ENCODE results near the gene RGS6.

Gene RGS6

DNA sequence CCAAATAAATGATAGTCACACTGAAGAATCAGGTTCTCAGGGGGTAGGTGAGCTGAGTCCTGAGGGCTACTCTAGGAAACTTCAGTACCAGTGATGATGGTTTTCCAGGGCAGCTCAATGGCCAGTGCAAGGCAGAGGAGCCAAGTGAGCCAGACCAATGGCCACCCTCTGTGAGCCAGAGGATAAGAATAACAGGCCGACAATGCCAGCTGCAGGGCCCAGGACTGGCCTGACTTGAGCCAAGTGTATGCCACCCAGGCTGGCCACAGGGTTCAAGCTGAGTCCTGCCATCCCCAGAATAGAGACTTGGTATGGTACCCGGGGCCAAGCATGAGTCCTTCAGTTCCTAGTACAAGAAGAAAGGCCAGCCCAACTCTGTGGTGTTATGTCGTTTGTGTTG is 606.2 kb downstream of the RGS6 start:
- no peak for DNase-seq

DNA sequence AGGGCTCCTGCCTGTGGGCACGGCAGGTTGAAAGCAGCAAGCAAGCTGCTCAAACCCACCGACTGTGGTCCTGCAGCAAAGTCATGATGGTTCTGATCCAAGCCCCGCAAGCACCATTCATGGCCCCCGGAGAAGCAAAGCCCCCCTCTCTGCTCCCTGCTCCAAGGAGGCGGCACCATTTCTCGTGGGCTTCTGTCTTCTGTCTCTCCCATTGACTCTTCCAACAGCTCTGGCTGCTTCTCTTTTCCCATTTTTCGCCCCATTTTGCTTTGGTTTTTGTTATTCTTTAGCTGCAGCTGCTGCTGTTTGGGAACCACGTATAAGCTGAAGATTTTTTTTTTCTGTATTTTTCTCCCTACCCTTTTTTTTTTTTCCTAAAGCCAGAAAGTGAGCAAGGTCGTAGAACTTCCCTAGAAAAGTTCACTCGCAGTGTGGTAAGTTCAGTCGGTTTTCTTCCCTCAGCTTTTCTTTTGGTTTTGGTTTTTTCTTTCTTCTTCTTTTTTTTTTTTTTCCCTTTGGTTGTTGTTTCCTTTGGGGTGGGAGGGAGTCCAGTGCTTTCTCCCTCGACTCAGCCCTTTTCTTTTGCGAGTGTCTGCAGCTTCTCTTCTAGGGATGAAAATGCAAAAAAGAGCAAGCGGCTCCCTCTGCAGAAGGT is 607.6 kb downstream of the RGS6 start:
- DNase-seq, result no peak

DNA sequence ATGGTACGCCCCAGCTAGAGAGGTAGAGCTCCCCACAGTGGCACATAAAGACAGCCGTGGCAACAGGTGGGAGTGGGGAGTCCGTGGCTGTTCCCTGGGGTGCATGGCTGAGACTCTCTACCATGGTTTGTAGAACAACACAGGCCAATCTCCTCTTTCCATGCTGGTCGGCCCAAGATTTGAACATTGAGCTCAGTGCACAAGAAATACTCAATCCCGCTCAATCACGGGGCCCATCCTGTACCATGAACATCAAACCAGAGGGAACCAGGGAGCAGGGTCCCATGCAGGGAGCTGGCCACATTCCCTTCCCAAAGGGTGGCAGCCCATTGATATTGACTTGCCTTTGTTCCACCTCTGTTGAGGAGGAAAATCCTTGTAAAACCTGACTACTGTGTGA is 608.6 kb downstream of the RGS6 start:
- no peak for DNase-seq

DNA sequence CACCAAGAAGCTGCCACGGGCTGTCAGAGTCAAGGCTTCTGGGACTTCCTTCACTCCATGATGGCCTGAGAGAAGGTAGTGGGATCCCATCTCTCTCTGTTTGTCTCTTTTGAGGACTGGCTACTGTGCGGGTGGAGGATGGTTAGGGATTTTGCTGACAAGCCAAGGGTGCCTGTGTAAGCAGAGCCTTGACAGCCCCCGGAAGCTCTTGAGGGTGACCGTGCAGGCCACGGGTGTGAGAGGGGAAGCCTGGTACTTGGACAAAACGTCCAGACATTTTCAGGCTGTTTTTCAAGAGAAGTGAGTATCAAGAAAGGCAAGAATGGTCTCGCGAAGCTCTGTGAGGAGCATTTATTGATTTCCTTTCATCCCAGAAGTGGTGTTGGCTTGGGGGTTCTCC is 609.3 kb downstream of the RGS6 start:
- DNase-seq, result no peak

DNA sequence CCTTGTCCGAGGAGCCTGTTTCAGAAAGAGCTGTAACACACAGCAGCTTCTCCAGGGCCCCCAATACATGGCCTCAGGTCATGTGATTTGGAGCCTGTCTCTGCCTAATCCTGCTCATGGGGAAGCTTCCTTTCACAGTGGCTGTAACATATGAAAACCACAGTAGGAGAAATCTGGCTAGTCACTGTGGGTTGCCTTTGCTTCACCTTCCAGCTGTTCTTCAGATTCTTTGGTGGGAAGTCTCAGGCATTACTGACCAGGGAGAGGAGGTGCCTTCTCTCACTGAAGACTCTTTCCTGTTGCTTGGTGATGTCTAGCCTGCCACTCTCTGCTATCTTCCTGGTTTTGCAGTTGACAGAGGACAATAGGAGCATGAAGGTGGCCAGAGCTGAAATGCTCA is 611.1 kb downstream of the RGS6 start:
- no peak for DNase-seq

DNA sequence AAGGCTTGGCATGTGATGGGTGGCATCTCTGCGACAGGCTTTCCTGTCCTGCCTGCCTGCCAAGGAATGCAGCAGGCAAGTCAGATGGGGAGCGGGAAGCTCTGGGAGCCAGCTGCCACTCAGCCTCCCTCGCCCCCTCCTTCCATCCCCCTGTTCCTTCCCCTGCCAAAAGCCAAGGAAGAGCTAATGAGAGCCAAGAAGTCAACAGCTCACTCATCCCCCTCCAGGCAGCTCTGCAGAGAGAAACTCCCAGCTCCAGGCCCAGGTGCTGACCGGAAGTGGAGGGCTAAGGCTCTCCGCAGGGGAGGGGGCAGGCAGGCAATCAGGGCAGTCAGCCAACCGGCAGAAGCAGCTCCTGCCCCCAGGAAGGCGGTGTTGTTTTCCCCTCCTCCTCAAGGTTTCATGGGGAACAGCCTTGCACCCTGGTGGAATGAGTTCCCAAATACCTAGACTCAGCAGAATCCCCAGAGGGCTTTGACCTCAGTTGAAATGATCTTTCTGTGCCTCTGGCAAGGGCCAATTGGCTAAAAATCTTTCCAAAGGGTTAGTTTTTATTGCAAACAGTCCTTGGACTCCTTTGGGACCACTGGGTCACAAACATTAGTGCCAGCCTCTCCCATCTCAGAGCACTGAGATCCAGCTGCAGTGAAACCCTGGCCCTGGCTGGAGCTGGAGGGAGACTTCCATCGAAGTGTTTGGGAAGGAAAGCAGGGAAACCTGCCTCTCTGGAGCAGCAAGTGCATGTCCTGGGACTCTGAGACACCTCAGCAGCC is 612.6 kb downstream of the RGS6 start:
- DNase-seq, result no peak

DNA sequence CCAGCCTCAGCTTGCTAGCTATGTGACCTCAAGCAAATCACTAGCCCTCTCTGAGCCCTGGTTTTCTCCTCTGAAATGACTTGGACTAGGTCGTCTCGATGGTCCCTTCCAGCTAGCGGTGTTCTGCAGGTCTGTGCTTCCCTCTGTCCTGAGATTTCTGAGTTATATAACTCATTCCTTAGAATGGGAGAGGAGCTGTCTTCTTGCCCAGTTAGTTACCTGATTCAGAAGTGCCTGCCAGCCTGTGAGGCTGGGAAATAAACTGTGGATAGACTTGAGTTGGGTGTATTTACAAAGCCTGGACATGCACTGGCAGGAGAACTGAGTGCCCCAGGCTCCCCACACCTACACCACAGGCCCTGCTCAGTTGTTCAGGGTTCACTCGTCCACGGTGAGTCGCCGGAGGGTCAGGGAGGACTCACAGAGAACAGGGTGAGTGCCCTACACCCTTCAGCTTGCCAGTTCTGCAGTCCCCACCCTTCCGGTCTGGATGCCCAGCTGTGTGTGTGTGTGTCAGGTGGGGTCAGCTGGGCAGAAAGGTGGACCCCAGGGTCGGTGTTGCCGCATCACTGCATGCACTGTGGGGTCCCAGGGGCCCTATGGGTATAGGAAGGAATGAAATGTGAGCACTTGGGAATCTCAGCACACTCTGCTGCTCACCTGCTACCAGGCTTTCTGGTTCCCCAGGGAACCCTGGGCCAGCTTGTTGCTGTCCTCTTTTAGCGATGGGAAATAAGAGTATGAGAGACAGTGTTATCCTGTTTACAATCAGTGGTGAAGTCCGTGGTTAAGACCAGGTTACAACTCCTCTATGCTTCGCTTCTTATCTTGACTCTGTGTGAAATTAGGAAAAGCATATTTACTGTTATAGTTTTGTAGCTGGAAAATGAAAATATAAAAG is 613.4 kb downstream of the RGS6 start:
- DNase-seq, result no peak

DNA sequence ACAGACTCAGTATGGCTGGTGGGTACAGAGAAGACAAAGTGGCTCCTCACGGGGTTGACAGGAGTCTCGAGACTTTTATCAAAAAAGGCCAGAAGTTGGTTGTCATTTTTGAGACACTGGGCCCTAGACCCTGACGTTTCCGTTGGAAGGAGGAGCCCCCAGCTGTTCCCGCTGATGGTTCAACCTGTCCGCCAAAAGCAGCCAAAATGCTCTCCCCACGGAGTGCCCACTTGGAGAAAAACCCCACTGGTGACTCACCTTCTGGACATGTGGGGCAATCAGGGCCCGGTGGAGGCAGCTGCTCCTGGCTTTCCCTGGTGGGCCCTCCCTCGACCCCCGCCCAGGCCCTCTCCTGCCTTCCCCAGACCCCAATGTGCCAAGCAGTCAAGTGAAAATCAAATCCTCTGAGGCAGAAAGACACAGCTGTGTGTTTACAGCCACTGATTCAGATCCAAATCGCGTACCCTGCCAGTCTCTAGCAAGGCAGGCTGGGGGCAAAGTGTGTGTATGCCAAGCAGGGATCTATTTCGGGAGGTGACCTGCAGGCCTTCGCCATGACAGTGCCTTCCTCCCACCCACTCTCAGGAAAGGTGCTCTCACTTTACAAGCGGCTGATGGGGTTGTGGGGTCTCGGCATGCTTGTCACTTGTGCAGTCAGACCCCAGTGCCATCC is 614.3 kb downstream of the RGS6 start:
- no peak for DNase-seq

DNA sequence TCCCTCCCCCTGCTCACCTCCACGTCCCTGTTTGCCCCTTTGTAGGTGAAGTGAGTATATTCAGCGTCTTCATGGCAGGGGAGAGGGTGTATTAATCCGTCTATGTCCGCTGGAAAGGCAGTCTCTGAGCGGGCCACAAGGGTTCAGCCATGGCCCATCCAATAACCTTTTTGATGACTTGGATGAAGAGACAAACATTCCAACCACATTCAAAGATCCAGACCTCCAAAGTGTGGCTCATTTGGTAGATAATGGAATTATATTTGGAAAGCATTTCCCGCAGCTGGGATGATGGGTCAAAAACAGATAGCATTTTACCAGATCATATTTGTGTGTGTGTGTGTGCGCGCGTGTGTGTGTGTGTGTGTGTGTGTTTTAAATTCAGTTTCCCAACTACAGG is 615.8 kb downstream of the RGS6 start:
- no peak for DNase-seq

DNA sequence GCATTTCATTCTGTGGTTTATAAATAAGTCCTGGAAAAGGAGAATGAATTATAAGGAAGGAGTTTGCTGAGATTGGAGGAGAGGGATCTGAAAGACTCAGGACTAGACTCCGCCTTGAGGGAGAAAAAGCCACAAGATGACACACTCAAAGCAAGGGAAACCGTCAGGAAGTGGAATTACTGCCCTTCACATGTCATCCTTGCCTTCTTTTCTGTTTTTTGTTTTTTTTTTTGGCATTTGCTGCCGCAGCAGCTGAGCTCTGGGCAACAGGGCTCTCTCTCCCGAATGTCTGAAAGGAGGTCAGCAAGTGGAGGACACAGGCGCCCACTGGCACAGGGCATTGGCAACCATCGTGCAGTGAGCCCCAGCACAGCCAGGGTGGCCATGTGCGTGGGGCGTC is 616.8 kb downstream of the RGS6 start:
- no peak for DNase-seq

DNA sequence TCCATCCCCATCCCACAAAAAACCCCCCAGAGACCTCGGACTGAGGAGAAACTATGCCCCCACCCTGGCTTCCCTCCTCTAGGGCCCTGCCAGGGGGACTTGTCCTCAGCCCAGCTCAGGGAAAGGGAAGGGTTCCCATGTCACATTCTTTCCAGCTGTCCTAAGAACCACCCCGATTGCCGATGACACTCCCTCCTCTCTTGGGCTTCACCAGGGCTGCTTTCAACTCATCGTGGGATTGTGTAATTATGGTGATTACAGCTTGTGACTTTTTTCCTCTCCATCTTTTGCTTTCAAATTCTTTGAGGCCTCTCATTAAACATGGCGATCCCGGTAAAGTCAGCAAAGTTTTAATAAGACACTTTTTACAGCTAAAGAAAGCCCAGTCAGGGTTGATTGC is 617.6 kb downstream of the RGS6 start:
- no peak for DNase-seq

DNA sequence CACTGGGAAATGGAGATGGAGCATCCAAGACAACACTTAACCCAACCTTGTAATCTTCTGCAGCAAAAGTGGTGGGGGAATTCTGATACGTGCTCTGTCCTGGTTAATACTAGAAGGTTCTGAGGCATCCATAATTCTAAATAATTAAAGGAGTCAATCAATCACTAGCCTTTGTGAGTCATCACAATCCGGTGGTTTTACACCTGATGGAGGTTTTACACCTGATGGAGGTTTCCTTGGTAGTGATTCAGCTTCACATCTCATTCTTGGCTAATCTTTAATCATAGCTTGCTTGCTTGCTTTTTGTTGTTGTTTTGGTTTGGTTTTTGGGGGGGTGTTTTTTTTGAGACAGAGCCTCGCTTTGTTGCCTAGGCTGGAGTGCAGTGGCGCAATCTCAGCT is 618.3 kb downstream of the RGS6 start:
- DNase-seq, result no peak

DNA sequence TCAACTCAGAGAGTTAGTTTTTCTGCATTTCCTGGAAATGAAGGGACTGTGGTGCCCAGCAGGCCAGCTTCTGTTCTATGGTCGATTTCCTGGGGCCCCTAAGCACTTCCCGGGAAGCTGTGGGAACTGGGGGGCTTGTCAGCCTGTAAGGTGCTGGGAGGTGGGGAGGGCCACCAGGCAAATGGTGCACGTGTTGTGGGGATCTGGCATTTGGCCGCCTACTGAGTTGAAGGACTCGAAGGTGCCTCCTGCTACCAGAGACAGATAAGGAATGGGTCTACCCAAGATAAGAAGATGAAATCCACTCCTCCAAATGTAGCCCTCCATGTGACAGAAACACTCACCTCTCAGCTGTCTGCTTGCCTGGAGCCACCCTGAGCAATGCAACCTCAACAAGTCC is 620.0 kb downstream of the RGS6 start:
- no peak for DNase-seq

DNA sequence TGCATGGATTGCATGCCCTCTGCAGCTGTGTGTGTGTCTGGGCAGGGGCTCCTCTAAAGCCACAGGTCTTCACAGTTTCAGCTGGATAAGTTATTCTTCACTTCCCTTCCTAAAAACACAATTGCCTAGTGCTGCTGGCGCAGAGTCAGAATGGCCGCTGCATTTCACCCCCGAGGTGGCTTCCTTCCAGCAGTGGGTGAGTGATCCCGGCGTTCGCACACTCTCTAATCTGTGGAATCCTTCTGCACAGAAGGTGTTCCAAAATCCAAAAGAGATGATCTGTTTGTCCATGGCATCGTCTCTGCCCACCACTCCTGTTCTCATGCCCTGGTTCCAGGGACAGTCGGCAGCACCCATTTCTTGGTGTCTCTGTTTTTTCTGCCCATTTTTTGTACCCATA is 620.9 kb downstream of the RGS6 start:
- no peak for DNase-seq

DNA sequence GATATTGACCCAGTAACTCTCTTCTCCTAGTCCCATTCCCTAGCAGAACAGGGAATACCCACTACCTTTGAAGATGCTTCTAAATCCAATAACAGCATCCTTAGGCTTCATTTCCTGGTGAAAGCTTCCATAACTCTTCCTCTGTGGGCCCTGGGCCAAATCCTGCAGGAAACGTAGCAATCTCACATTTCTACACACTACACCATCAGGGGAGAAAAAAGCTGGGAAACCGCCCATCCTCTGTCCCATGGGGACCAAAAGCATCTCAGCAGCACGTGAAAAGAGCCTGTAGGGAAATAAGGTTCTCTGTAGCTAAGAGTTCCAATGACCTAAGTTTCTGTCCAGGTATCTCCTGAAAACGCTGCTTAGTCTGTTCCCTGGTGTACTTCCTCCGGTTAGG is 621.4 kb downstream of the RGS6 start:
- no peak for DNase-seq

DNA sequence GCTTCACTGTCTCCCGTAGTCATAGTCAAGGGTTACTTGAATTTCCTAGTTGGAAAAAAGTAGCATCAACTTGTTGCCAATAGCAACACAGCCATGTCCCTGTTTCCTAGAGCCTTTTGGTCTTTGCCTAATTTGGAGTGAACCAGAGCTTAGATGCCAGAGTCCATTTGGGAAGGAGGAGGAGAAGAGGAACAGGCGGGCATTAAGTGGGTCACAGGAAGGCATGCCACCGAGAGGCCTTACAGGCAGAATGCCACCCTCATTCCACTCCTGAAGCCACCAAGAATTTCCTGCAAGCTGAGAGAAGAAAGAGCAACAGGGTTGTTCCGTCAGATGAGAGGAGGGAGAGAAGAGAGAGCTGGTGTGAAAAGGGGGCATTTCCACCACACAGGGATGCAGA is 622.2 kb downstream of the RGS6 start:
- no peak for DNase-seq

DNA sequence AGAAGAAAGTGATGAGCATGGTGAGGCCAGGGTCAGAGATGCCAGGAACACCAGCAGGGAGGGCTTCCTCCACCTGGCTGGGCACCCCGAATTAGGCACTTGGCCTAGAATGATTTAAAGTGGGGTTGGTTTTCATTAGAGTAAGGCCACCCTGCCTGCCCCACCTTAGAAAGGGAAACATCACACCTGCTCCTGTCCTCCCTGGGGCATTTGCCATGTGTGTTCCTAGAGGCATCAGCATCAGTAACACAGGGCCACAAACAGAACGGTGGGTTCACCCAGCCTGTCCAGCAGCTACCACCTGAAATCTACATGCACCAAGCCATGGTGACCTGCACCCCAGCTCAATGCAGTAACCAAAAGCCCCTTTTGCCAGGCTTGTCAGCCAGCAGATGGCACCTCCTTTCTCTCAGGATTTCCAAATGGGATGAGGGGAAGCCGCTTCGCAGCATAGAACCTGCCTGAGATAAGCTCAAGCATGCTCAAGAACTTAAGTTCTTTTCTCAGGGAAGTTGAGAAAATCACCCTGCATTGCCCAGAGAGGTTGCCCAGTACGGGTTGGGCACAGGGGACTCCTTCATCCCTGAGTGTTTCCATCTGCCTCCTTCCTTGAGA is 622.9 kb downstream of the RGS6 start:
- no peak for DNase-seq

DNA sequence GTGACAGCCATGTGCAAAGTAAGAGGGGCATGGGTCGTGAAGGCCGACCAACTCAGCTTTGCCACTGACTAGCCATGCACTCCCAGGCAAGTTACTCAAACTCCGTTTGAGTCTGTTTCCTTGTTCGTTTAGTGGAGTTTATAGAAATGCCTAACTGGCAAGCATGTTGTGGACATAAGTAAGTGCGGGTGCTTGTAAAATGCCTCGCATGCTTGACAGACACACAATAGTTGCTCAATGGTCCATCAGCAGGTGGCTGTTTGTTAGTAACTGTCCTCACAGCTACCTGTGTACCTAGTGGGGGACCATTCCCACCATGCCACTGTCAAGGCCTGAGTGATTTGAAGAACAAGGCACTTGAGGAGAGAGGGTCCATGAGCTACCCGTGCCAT is 623.4 kb downstream of the RGS6 start:
- DNase-seq, result no peak

DNA sequence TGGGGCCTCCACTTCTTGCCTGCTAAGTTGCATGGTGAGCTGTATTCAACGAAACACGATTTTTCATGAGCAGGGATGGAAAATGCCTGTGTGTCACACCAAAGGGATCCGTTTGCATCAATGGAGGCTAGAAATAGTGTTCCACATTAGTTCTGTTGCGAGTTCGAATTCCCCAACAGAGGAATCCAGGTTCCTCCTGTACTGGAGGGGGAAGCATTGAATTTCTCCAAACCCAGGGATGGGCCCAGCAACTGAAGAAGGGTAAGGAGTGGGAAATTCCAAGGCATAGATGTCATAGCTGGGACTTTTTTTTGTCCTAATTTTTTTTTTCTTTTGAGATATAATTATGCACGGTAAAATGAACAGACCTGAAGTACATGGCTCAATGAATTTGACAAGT is 625.4 kb downstream of the RGS6 start:
- DNase-seq, result no peak

DNA sequence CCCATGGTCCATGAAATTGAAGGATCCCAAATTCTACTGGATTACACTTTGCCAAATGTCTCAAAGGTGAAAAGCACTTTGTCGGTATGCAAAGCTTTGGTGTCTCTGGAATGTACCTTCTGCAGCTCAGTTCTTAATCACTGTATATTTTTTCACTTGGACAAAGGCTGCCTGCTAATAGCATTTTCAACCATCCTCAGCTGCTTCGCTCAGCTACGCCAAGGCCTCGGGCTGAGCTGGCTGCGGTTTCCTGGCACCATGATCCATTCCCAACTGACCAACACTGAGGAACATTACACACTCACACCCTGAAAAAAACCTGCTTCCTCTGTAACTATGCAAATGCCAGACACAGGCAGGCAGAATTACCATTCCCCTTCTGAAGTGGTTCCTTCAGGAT is 626.5 kb downstream of the RGS6 start:
- no peak for DNase-seq

DNA sequence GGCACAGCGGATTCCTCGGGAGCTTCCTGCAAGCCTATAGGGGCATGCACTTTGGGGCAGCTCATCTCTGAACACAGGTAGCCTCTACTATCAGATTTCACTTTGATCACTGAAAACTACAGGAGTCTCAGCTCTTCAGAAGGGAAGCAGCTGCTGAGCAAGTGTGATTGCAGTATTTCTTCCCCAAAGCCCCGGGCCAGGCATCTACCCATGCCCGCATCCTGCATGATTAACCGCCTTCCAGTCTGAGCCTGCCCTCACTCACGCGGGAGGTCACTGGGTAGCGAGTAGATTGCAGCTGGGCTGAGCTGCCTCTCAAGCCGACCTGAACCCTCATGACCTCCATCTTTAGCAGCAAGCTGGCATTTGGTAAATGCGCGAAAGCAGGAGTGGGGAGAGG is 627.0 kb downstream of the RGS6 start:
- no peak for DNase-seq

DNA sequence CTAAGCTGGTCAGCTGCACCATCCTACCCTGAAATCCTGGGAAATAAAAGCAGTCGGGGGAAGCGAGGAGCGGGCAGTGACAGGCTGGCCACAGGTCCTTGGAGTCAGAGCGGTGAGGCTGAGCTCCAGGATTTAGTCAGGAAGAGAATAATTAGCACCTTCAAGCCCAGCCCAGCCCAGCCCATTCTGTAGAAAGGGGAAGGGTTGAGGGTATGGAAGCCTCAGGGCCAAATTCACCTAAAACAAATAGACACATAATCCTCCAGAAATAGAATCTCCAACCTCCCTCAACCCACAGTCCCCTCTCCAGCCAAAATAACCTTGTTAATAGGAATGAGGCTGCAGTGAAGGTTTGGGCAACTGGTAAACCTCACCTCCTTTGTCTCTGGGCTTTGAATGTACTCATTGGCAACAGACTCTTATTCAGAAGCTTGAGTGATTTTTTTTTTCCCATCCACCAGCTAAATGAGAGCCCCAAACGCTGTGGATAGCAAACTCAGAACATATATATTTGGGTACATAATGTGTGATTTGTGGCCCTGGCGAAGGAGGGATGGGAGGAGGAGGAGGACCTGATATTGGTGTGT is 627.5 kb downstream of the RGS6 start:
- no peak for DNase-seq
